Liver (tissue), 9 donors: Measurements from ENCODE around the gene SCN9A. TPM values are rescaled to one million over a fixed set of nuclear protein-coding genes. Genes with fewer than 3 reads are reported as not detected.

Experiments
- DNase-seq: peaks from one replicate; pipeline ENCODE4 v3.0.0-alpha.2; 2017; ENCODE audit warnings: low spot score
- H3K27ac ChIP-seq, 2 donors: one replicate each; pipeline ENCODE4 v1.7.0; 2013; ENCODE audit warnings: inconsistent platforms in 2 of 2, low read length in 2 of 2, control low read depth in 1 of 2, low read depth in 1 of 2, mild to moderate bottlenecking in 1 of 2
- H3K27me3 ChIP-seq, 4 donors: one replicate each; pipeline versions ENCODE4 v1.6.1 to v1.7.0; 2013; ENCODE audit warnings: low read length in 3 of 4, inconsistent platforms in 1 of 4, mild to moderate bottlenecking in 1 of 4, moderate library complexity in 1 of 4; ENCODE audit not compliant: control insufficient read depth in 4 of 4, insufficient read depth in 4 of 4
- H3K36me3 ChIP-seq, 4 donors: one replicate each; pipeline versions ENCODE4 v1.6.1 to v1.7.0; 2013; ENCODE audit warnings: low read length in 3 of 4, mild to moderate bottlenecking in 3 of 4, low read depth in 1 of 4, moderate library complexity in 1 of 4; ENCODE audit not compliant: control insufficient read depth in 4 of 4, insufficient read depth in 3 of 4
- H3K4me1 ChIP-seq, 4 donors: one replicate each; pipeline versions ENCODE4 v1.6.1 to v1.7.0; 2013; ENCODE audit warnings: low read length in 3 of 4, mild to moderate bottlenecking in 3 of 4, moderate library complexity in 1 of 4; ENCODE audit not compliant: control insufficient read depth in 4 of 4, insufficient read depth in 4 of 4
- H3K4me3 ChIP-seq, 3 donors: one replicate each; pipeline versions ENCODE4 v1.6.1 to v1.7.0; 2013; ENCODE audit warnings: low read length in 3 of 3, control low read depth in 1 of 3, low read depth in 1 of 3, mild to moderate bottlenecking in 1 of 3
- H3K9ac ChIP-seq, 2 donors: one replicate each; pipeline ENCODE4 v1.7.0; 2013; ENCODE audit warnings: low read length in 2 of 2, mild to moderate bottlenecking in 2 of 2, moderate library complexity in 2 of 2, control low read depth in 1 of 2, low read depth in 1 of 2
- H3K9me3 ChIP-seq, 4 donors: one replicate each; pipeline versions ENCODE4 v1.6.1 to v1.7.0; 2013; ENCODE audit warnings: low read length in 3 of 4; ENCODE audit not compliant: control insufficient read depth in 4 of 4
- EGR1 ChIP-seq, 2 donors: IDR thresholded peaks; 2 replicates each; pipeline ENCODE4 v1.6.1; 2016 to 2018; ENCODE audit warnings: antibody characterized with exemption in 2 of 2, low read depth in 2 of 2
- FOXA1 ChIP-seq: IDR thresholded peaks from 2 replicates; pipeline ENCODE4 v1.6.1; 2016; ENCODE audit warnings: antibody characterized with exemption
- FOXA2 ChIP-seq: IDR thresholded peaks from 2 replicates; pipeline ENCODE4 v1.6.1; 2016; ENCODE audit warnings: antibody characterized with exemption
- GABPA ChIP-seq, 2 donors: IDR thresholded peaks in 1 of 2; conservative IDR thresholded peaks in 1 of 2; 2 replicates each; pipeline ENCODE4 v1.6.1; 2016; ENCODE audit warnings: antibody characterized with exemption in 2 of 2, mild to moderate bottlenecking in 1 of 2, moderate library complexity in 1 of 2
- HNF4A ChIP-seq, 2 donors: conservative IDR thresholded peaks; 2 replicates each; pipeline ENCODE4 v1.6.1; 2016; ENCODE audit warnings: antibody characterized with exemption in 2 of 2, mild to moderate bottlenecking in 2 of 2
- HNF4G ChIP-seq: IDR thresholded peaks from 2 replicates; pipeline ENCODE4 v1.6.1; 2016; ENCODE audit warnings: antibody characterized with exemption
- JUND ChIP-seq, 2 donors: IDR thresholded peaks; 2 replicates each; pipeline ENCODE4 v1.6.1; 2016; ENCODE audit warnings: antibody characterized with exemption in 2 of 2
- NR2F2 ChIP-seq: IDR thresholded peaks from 2 replicates; pipeline ENCODE4 v1.6.1; 2016; ENCODE audit warnings: antibody characterized with exemption
- RAD21 ChIP-seq, 2 donors: IDR thresholded peaks; 2 replicates each; pipeline ENCODE4 v1.6.1; 2016; ENCODE audit warnings: antibody characterized with exemption in 2 of 2, mild to moderate bottlenecking in 2 of 2
- RXRA ChIP-seq, 2 donors: IDR thresholded peaks; 2 replicates each; pipeline ENCODE4 v1.6.1; 2017 to 2018; ENCODE audit warnings: antibody characterized with exemption in 2 of 2, mild to moderate bottlenecking in 1 of 2
- SP1 ChIP-seq: IDR thresholded peaks from 2 replicates; pipeline ENCODE4 v1.6.1; 2018; ENCODE audit warnings: antibody characterized with exemption, mild to moderate bottlenecking
- YY1 ChIP-seq: IDR thresholded peaks from 2 replicates; pipeline ENCODE4 v1.6.1; 2016; ENCODE audit warnings: antibody characterized with exemption, mild to moderate bottlenecking
- WGBS: extraction: QIAGEN DNeasy Blood & Tissue Kit; methylation state at CpG from one replicate; pipeline ENCODE4 v1.1.7; 2013; 5-methylcytosine and 5-hydroxymethylcytosine counted together
- polyA plus RNA-seq, 2 donors: library from polyadenylated mRNA; stranded (reverse) in 1 of 2; unstranded in 1 of 2; fragments of 200-250 nt in 1 of 2; fragments of >200 nt in 1 of 2; fragmentation: Nextera tagmentation in 1 of 2; extraction: Ambion mirVana in 1 of 2; gene quantifications; one replicate each; pipeline versions ENCODE4 v1.2.1 to v1.2.3, GENCODE V29; 2013 to 2015
- total RNA-seq, 2 donors: library from RNA; depleted of rRNA; stranded (reverse); fragments of >200 nt; gene quantifications; one replicate each; pipeline ENCODE4 v1.2.3, GENCODE V29; 2014
- TF ChIP-seq, protein P1 (sequence below): IDR thresholded peaks from 2 replicates; pipeline ENCODE4 v1.6.1; 2016; ENCODE audit warnings: antibody characterized with exemption
- TF ChIP-seq, protein P2 (sequence below): IDR thresholded peaks from 2 replicates; pipeline ENCODE4 v1.6.1; 2016; ENCODE audit warnings: antibody characterized with exemption
- TF ChIP-seq, protein P3 (sequence below): IDR thresholded peaks from 2 replicates; pipeline ENCODE4 v1.6.1; 2016; ENCODE audit warnings: antibody characterized with exemption, mild to moderate bottlenecking
- TF ChIP-seq, protein P4 (sequence below): fragments of 150-350 bp; IDR thresholded peaks from 2 replicates; pipeline ENCODE4 v1.5.1; 2017; ENCODE audit warnings: improper control_type of control experiment, low read depth, low read length; ENCODE audit not compliant: missing input control
- donor health status: healthy.
- donor health status: healthy.
- donor health status: healthy.
- donor health status: healthy.
- donor health status: healthy.

SCN9A gene
- total and polyA plus RNA-seq, 4 donors: 1.2 to 10.1 (median 9.2) TPM

DNA sequence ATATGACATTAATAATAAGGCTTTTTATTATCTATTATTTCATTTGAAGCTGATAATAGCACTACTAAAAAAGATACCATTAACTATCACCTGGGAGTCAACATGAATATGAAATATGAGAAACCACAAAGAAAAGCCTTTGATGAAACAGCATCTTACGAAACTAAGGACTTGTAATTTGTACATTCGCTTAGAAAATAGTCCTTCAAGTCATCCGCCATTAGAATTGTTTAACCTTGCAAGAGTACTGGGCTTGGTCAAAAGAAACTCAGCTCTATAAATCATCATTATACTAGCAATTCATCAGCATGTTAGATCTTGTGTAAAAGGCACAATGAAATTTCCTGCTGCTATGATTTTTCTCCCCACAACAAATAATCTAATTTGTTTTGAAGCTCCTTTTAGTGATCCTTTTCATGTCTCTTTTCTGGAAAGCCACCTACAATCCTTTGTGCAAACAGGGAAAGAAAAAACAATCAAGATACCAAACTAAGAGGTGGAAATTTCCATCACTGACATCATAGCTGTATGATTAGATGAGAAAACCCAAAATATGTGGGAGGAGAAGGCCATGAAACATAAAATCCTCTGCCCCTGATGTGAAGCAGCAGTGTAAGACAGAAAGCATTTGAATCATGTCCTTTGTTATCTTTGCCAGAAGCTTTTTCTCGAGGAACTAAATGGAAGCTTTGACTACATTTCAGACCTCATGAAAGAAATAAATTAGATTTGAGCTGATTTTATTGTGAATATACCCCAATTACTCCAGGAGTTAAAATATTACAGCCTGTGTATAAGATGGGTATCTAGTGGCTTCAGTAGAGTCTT, 31.2 kb downstream of the SCN9A start:
- no peak for DNase-seq
- Histone ChIP-seq H3K27me3 (no peaks in the 10 kb centered on the region), H3K4me3 (no peak overlapping the region), H3K36me3 (no peaks in the 10 kb centered on the region), H3K4me1 (no peaks in the 10 kb centered on the region), H3K27ac (no peak overlapping the region), H3K9ac (no peak overlapping the region), H3K9me3 (no peaks in the 10 kb centered on the region)
- WGBS: 93% methylated on average over 4 of the region's 4 CpGs
- TF ChIP-seq JUND (IDR thresholded peaks at IDR 0.05) (no peak), SP1 (no peak), FOXA1 (no peak)

DNA sequence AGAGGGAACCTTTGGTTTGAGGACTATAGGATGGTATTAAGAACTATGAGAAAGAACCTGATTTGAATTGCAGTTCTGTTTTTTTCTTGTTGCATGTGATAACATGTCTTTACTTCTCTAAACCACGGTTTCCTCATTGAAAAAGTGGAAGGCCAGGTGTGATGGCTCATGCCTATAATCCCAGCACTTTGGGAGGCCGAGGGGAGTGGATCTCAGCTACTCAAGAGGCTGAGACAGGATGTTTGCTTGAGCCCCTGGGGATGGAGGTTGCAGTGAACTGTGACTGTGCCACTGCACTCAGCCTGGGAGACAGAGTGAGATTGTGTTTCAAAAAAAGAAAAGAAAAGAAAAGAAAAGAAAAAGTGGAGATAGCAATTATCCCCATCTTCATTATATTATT, 32.3 kb downstream of the SCN9A start:
- Histone ChIP-seq H3K4me1 (no peaks in the 10 kb centered on the region), H3K4me3 (no peak overlapping the region), H3K36me3 (no peaks in the 10 kb centered on the region), H3K27me3 (no peaks in the 10 kb centered on the region), H3K27ac (no peak overlapping the region), H3K9ac (no peak overlapping the region), H3K9me3 (no peaks in the 10 kb centered on the region)
- TF ChIP-seq FOXA1: no peak
- no peak for TF ChIP-seq HNF4A (conservative IDR thresholded peaks at IDR 0.05)
- TF ChIP-seq, protein P1, sequence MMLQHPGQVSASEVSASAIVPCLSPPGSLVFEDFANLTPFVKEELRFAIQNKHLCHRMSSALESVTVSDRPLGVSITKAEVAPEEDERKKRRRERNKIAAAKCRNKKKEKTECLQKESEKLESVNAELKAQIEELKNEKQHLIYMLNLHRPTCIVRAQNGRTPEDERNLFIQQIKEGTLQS: no peak
- TF ChIP-seq NR2F2: no peak
- TF ChIP-seq, protein P2, sequence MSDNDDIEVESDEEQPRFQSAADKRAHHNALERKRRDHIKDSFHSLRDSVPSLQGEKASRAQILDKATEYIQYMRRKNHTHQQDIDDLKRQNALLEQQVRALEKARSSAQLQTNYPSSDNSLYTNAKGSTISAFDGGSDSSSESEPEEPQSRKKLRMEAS: no peak
- TF ChIP-seq, protein P3, sequence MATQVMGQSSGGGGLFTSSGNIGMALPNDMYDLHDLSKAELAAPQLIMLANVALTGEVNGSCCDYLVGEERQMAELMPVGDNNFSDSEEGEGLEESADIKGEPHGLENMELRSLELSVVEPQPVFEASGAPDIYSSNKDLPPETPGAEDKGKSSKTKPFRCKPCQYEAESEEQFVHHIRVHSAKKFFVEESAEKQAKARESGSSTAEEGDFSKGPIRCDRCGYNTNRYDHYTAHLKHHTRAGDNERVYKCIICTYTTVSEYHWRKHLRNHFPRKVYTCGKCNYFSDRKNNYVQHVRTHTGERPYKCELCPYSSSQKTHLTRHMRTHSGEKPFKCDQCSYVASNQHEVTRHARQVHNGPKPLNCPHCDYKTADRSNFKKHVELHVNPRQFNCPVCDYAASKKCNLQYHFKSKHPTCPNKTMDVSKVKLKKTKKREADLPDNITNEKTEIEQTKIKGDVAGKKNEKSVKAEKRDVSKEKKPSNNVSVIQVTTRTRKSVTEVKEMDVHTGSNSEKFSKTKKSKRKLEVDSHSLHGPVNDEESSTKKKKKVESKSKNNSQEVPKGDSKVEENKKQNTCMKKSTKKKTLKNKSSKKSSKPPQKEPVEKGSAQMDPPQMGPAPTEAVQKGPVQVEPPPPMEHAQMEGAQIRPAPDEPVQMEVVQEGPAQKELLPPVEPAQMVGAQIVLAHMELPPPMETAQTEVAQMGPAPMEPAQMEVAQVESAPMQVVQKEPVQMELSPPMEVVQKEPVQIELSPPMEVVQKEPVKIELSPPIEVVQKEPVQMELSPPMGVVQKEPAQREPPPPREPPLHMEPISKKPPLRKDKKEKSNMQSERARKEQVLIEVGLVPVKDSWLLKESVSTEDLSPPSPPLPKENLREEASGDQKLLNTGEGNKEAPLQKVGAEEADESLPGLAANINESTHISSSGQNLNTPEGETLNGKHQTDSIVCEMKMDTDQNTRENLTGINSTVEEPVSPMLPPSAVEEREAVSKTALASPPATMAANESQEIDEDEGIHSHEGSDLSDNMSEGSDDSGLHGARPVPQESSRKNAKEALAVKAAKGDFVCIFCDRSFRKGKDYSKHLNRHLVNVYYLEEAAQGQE: no peak
- TF ChIP-seq RXRA (IDR thresholded peaks at IDR 0.05): no peak
- no peak for TF ChIP-seq SP1
- TF ChIP-seq FOXA2: no peak
- TF ChIP-seq RAD21 (IDR thresholded peaks at IDR 0.05): no peak
- TF ChIP-seq JUND (IDR thresholded peaks at IDR 0.05): no peak
- TF ChIP-seq HNF4G: no peak
- 66% methylated on average over 2 of the region's 2 CpGs for WGBS
- no peak for DNase-seq

DNA sequence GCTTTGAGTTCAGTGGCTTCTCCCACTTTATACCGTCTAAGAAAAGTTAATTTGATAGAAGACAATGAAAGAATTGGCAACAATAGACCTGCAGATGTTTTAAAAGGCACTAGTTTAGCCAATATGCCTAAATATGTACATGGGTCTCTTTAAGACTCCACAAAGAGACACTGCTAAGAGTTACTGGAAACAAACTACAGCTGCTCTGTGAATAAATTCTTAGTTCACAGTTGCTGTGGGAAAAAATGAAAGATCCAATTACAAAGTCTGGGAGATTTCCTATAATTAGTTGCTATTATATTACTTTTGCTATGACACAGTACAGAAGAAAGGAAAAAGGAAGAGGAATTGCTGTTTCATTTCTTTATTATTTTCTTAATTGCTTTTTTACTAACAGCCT, 34.3 kb downstream of the SCN9A start:
- H3K4me1 ChIP-seq: no peaks in the 10 kb centered on the region
- H3K9ac ChIP-seq: no peak overlapping the region
- TF ChIP-seq FOXA2 (no peak), RXRA (IDR thresholded peaks at IDR 0.05) (no peak), EGR1 (IDR thresholded peaks at IDR 0.05; ENCODE audit: low read depth in 2 of 2) (no peak), YY1 (no peak), JUND (IDR thresholded peaks at IDR 0.05) (no peak), HNF4A (conservative IDR thresholded peaks at IDR 0.05) (no peak), HNF4G (no peak), FOXA1 (no peak), GABPA (IDR thresholded peaks at IDR 0.05 in 1 of 2, conservative IDR thresholded peaks at IDR 0.05 in 1 of 2) (no peak)
- TF ChIP-seq, protein P3: no peak
- TF ChIP-seq, protein P4, sequence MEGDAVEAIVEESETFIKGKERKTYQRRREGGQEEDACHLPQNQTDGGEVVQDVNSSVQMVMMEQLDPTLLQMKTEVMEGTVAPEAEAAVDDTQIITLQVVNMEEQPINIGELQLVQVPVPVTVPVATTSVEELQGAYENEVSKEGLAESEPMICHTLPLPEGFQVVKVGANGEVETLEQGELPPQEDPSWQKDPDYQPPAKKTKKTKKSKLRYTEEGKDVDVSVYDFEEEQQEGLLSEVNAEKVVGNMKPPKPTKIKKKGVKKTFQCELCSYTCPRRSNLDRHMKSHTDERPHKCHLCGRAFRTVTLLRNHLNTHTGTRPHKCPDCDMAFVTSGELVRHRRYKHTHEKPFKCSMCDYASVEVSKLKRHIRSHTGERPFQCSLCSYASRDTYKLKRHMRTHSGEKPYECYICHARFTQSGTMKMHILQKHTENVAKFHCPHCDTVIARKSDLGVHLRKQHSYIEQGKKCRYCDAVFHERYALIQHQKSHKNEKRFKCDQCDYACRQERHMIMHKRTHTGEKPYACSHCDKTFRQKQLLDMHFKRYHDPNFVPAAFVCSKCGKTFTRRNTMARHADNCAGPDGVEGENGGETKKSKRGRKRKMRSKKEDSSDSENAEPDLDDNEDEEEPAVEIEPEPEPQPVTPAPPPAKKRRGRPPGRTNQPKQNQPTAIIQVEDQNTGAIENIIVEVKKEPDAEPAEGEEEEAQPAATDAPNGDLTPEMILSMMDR: no peak
- TF ChIP-seq, protein P1: no peak
- H3K27me3 ChIP-seq: no peaks in the 10 kb centered on the region
- H3K36me3 ChIP-seq: no peaks in the 10 kb centered on the region
- H3K4me3 ChIP-seq: no peak overlapping the region
- H3K9me3 ChIP-seq: no peaks in the 10 kb centered on the region
- DNase-seq: no peak
- WGBS: 75% methylated on average over 1 of the region's 1 CpG
- H3K27ac ChIP-seq: no peak overlapping the region
